ENCODE results near the gene AFDN. TPM values are rescaled to one million over a fixed set of nuclear protein-coding genes. Genes with fewer than 3 reads are reported as not detected.

AFDN gene
- total RNA-seq, 4 donors from 2014 or later, result 148 to 371 (median 204) TPM

DNA sequence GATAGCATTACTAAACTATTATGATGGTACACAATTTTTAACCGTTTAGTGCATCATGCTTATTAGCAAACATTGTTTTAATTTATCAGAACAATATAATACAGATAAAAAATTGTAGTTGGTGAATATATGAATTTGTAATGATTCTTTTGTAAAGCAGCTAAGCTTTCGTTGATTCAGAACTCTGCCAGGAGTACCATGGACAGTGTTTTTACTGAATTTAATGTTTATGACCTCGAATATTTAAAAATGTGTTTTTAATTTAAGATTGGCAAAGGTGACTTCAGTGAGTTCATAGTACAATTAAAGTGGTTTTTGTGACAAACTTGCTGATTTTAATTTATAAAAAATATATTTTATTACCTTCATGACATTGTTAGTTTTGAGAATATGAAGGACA lies 10.0 kb downstream of the AFDN start:
- H3K27me3 ChIP-seq, result no peaks in the 10 kb centered on the region

DNA sequence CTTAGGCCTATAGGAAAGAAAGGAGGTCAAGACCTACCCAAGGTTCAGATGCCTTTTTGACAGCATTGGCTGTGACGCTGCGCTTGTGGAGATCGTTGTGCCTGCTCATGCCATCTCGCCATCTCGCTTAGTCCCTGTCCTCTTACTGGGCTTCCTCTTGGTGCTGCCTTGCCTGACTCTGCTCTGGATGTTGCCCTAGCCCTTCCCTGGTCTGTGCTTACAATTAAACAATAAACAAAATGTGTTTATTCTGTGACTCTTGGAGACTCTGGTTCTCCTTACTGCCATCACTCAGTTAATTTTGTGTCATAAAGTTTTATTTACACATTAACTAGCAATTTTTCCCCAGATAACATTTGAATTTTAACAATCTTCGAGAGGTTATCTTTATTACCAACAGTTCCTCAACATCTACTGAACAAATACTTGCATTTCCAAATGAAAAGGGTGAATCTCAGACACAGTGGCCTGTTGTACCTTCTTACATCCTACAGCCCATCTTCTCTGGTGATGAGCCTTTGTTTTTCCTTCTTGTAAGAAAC lies 11.6 kb downstream of the AFDN start:
- Histone ChIP-seq H3K36me3 (no peaks in the 10 kb centered on the region), H3K9me3 (no peaks in the 10 kb centered on the region), H3K4me1 (peaks cover under 1 to 49% (median 16%) of the 10 kb centered on the region in 4 donors), H3K27me3 (no peaks in the 10 kb centered on the region), H3K27ac (no peak overlapping the region), H3K4me3 (no peak overlapping the region)
- intact Hi-C loops (cut with DNase I; ENCODE audit: low total_unique reads) (no loop called here), in situ Hi-C loops (cut with MboI; ENCODE audit: low pct_ligation_motif_present in 1 of 4, low pct_unique_long_range_greater_than_20kb in 1 of 4, low sequenced_read_pairs in 3 of 4) (no loop called here)
- 86 to 89% methylated on average over 6 of the region's 6 CpGs for WGBS, 2 donors (ENCODE audit: low coverage in 1 of 2)
- TF ChIP-seq, protein P1, sequence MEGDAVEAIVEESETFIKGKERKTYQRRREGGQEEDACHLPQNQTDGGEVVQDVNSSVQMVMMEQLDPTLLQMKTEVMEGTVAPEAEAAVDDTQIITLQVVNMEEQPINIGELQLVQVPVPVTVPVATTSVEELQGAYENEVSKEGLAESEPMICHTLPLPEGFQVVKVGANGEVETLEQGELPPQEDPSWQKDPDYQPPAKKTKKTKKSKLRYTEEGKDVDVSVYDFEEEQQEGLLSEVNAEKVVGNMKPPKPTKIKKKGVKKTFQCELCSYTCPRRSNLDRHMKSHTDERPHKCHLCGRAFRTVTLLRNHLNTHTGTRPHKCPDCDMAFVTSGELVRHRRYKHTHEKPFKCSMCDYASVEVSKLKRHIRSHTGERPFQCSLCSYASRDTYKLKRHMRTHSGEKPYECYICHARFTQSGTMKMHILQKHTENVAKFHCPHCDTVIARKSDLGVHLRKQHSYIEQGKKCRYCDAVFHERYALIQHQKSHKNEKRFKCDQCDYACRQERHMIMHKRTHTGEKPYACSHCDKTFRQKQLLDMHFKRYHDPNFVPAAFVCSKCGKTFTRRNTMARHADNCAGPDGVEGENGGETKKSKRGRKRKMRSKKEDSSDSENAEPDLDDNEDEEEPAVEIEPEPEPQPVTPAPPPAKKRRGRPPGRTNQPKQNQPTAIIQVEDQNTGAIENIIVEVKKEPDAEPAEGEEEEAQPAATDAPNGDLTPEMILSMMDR (IDR thresholded peaks at IDR 0.05), result no peak
- TF ChIP-seq POLR2AphosphoS5 (IDR thresholded peaks at IDR 0.05) (no peak), POLR2A (IDR thresholded peaks at IDR 0.05) (no peak), EP300 (IDR thresholded peaks at IDR 0.05; ENCODE audit: low read depth) (no peak)
- DNase-seq, result no peak

More for the DNA sequence above, 10.0 kb downstream of the AFDN start:
- H3K36me3 ChIP-seq, result no peaks in the 10 kb centered on the region
- TF ChIP-seq EP300 (IDR thresholded peaks at IDR 0.05; ENCODE audit: low read depth), result no peak
- TF ChIP-seq POLR2AphosphoS5 (IDR thresholded peaks at IDR 0.05), result no peak
- TF ChIP-seq, protein P1 (IDR thresholded peaks at IDR 0.05), result no peak
- no peak for TF ChIP-seq POLR2A (IDR thresholded peaks at IDR 0.05)
- no peak for DNase-seq
- H3K9me3 ChIP-seq, result no peaks in the 10 kb centered on the region
- in situ Hi-C loops (cut with MboI; ENCODE audit: low pct_ligation_motif_present in 1 of 4, low pct_unique_long_range_greater_than_20kb in 1 of 4, low sequenced_read_pairs in 3 of 4), result no loop called here
- peaks cover 8 to 49% (median 21%) of the 10 kb centered on the region in 4 donors for H3K4me1 ChIP-seq
- no peak overlapping the region for H3K27ac ChIP-seq
- H3K4me3 ChIP-seq, result no peak overlapping the region
- 78 to 80% methylated on average over 3 of the region's 3 CpGs for WGBS, 2 donors (ENCODE audit: low coverage in 1 of 2)
- intact Hi-C loops (cut with DNase I; ENCODE audit: low total_unique reads), result no loop called here

DNA sequence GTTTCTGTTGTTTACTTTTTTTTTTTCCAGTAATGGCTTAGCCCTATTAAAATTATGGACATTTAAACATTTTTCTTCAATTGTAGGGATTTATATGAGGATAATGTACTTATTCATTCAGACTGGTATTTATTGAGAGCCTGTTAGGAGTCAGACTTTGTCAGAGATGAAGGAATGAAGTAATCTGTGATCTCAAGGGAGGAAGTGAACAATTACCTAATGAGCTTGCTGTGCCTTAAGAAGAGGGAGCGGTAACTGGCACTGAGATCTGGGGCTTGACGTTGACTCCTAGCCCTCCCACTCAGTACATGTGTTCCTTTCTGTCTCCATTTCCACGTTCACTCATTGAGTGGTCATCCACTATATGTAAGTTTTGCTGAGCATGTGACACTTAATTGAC lies 12.6 kb downstream of the AFDN start:
- DNase-seq, result no peak
- H3K27ac ChIP-seq, result no peak overlapping the region
- H3K4me3 ChIP-seq, result no peak overlapping the region
- peaks cover 0 to 45% (median 15%) of the 10 kb centered on the region in 4 donors for H3K4me1 ChIP-seq
- WGBS, 2 donors (ENCODE audit: low coverage in 1 of 2), result 84 to 86% methylated on average over 3 of the region's 3 CpGs
- H3K36me3 ChIP-seq, result no peaks in the 10 kb centered on the region
- TF ChIP-seq, protein P1 (IDR thresholded peaks at IDR 0.05), result no peak
- no peak for TF ChIP-seq EP300 (IDR thresholded peaks at IDR 0.05; ENCODE audit: low read depth)
- no peak for TF ChIP-seq POLR2AphosphoS5 (IDR thresholded peaks at IDR 0.05)
- TF ChIP-seq POLR2A (IDR thresholded peaks at IDR 0.05), result no peak
- intact Hi-C loops (cut with DNase I; ENCODE audit: low total_unique reads), result no loop called here
- H3K9me3 ChIP-seq, result no peaks in the 10 kb centered on the region
- H3K27me3 ChIP-seq, result no peaks in the 10 kb centered on the region
- in situ Hi-C loops (cut with MboI; ENCODE audit: low pct_ligation_motif_present in 1 of 4, low pct_unique_long_range_greater_than_20kb in 1 of 4, low sequenced_read_pairs in 3 of 4), result no loop called here

DNA sequence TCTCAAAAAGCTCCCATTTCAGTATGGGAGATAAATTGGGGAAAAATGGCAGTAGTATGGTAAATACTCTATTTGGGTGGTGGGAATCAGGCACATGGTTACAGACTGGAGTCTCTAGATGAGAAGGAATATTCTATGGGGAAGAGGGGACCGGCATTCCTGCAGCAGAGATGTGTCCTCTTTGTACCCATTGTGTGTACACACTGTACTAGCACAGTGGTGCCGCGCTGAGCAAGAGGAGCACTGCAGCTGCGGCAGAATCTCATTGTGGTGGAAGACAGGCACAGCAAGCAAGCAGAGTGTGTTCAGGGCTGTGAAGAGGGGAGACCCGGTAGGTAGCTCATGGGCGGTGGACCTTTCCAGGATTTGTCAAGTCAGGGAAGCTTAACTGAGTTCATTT lies 13.0 kb downstream of the AFDN start:
- H3K27ac ChIP-seq, result no peak overlapping the region
- H3K4me3 ChIP-seq, result no peak overlapping the region
- WGBS, 2 donors (ENCODE audit: low coverage in 1 of 2), result 44 to 85% methylated on average over 2 to 6 of the region's 6 CpGs
- intact Hi-C loops (cut with DNase I; ENCODE audit: low total_unique reads) (no loop called here), in situ Hi-C loops (cut with MboI; ENCODE audit: low pct_ligation_motif_present in 1 of 4, low pct_unique_long_range_greater_than_20kb in 1 of 4, low sequenced_read_pairs in 3 of 4) (no loop called here)
- H3K27me3 ChIP-seq, result no peaks in the 10 kb centered on the region
- peaks cover 0 to 45% (median 15%) of the 10 kb centered on the region in 4 donors for H3K4me1 ChIP-seq
- TF ChIP-seq POLR2A (IDR thresholded peaks at IDR 0.05) (no peak), POLR2AphosphoS5 (IDR thresholded peaks at IDR 0.05) (no peak), EP300 (IDR thresholded peaks at IDR 0.05; ENCODE audit: low read depth) (no peak)
- TF ChIP-seq, protein P1 (IDR thresholded peaks at IDR 0.05), result no peak
- H3K36me3 ChIP-seq, result no peaks in the 10 kb centered on the region
- H3K9me3 ChIP-seq, result no peaks in the 10 kb centered on the region
- DNase-seq, result no peak
